ENCODE data around the gene CDK5R1.

Gene CDK5R1

GRCh38 chr17:32458371-32458770 is 28.4 kb upstream of the CDK5R1 start:
- no peak for TF ChIP-seq CTCF (conservative IDR thresholded peaks at IDR 0.05; ENCODE audit: low read depth, low read length)
- DNase-seq (ENCODE audit: low read depth) = no peak
- H3K4me3 ChIP-seq (ENCODE audit: low read length) = no peak overlapping the region

- no peak for DNase-seq (ENCODE audit: low read depth)
- no peak overlapping the region for H3K4me3 ChIP-seq (ENCODE audit: low read length)
- no peak for TF ChIP-seq CTCF (conservative IDR thresholded peaks at IDR 0.05; ENCODE audit: low read depth, low read length)
These were observed 26.7 kb upstream of the CDK5R1 start for GRCh38 chr17:32460054-32460453.

- no peak overlapping the region for H3K4me3 ChIP-seq (ENCODE audit: low read length)
- no peak for TF ChIP-seq CTCF (conservative IDR thresholded peaks at IDR 0.05; ENCODE audit: low read depth, low read length)
- no peak for DNase-seq (ENCODE audit: low read depth)
These were observed 25.3 kb upstream of the CDK5R1 start for GRCh38 chr17:32461498-32461852.

- no peak overlapping the region for H3K4me3 ChIP-seq (ENCODE audit: low read length)
- peak; percentile 76 for TF ChIP-seq CTCF (conservative IDR thresholded peaks at IDR 0.05; ENCODE audit: low read depth, low read length)
- DNase-seq (ENCODE audit: low read depth) = no peak
These were observed 24.8 kb upstream of the CDK5R1 start for GRCh38 chr17:32461853-32462617.

GRCh38 chr17:32463304-32463703 is 23.5 kb upstream of the CDK5R1 start:
- no peak overlapping the region for H3K4me3 ChIP-seq (ENCODE audit: low read length)
- no peak for DNase-seq (ENCODE audit: low read depth)
- TF ChIP-seq CTCF (conservative IDR thresholded peaks at IDR 0.05; ENCODE audit: low read depth, low read length) = no peak

GRCh38 chr17:32464374-32464773 is 22.4 kb upstream of the CDK5R1 start:
- no peak for DNase-seq (ENCODE audit: low read depth)
- no peak overlapping the region for H3K4me3 ChIP-seq (ENCODE audit: low read length)
- TF ChIP-seq CTCF (conservative IDR thresholded peaks at IDR 0.05; ENCODE audit: low read depth, low read length) = no peak

- DNase-seq (ENCODE audit: low read depth) = no peak
- TF ChIP-seq CTCF (conservative IDR thresholded peaks at IDR 0.05; ENCODE audit: low read depth, low read length) = no peak
- H3K4me3 ChIP-seq (ENCODE audit: low read length) = no peak overlapping the region
These were observed 18.8 kb upstream of the CDK5R1 start for GRCh38 chr17:32467949-32468348.

All from retinal pigment epithelial cell (primary cell).